DMS153 treated with DMSO at 0.1 percent for 48 hours (cell line): ENCODE measurements around the gene PLPPR3.

Source experiments
- DNase-seq: peaks from one replicate; lab custom pipeline; 2025; ENCODE audit not compliant: unreplicated experiment; lab: John Stamatoyannopoulos, UW

The PLPPR3 gene, protein sequence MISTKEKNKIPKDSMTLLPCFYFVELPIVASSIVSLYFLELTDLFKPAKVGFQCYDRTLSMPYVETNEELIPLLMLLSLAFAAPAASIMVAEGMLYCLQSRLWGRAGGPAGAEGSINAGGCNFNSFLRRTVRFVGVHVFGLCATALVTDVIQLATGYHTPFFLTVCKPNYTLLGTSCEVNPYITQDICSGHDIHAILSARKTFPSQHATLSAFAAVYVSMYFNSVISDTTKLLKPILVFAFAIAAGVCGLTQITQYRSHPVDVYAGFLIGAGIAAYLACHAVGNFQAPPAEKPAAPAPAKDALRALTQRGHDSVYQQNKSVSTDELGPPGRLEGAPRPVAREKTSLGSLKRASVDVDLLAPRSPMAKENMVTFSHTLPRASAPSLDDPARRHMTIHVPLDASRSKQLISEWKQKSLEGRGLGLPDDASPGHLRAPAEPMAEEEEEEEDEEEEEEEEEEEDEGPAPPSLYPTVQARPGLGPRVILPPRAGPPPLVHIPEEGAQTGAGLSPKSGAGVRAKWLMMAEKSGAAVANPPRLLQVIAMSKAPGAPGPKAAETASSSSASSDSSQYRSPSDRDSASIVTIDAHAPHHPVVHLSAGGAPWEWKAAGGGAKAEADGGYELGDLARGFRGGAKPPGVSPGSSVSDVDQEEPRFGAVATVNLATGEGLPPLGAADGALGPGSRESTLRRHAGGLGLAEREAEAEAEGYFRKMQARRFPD

DNA sequence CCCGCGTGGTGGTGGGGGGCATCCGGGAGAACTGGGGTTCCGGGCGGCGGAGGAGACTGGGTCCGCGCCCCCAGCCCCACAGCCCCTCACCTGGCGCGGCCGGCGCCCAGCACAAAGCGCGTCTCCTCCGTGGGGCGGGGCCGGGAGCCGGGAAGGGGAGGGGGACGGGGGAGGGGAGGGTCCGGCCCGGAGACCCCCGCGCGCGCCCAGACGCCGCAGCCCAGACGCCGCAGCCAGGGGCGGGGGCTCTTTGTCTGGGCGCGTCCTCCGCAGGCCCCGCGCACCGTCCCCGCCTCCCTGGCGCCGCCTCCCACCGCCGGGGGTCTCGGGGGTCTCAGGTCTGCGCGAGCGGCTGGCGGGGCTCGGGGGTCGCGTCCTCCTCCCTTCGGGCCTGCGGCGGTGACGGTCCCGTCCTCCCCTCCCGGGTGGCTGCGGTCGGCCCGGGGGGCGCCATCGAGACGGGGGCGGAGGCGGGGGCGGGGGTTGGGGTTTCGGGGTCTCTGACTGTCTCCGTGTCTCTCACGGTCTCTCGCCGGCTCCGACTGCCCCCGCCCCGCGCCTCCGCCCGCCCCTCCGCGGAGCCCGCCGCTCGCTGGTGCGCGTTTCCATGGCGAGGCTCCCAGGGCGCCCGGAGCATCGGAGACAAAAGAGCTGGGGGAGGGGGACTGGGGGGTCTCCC lies at the start of gene PLPPR3:
Gene PLPPR3, minus strand, starts transcription at position 131 of the 679 bp plus-strand sequence. CDS start 396 bp downstream, outside the sequence.
- no peak for DNase-seq

DNA sequence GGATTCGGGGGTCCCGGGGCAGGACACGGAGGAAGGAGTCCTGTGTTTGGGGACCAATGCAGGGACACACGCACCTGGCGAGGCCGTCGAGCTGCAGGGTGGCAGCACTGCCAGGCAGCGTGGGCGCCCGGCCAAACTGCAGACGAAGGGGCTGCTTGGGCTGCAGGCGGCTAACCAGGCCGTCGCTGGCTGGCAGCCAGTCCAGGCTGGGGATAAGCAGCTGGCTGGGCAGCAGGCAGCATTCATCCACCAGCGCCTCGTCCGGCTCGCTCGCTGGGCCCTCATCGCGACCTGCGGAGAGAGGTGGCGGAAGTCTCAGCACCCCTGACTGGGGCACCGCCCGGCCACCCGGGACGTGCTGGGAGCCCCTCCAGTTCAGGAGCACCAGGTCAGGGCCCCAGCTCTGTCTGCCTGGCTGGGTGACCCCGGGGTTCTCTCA lies 49.2 kb upstream of the PLPPR3 start:
- DNase-seq: no peak

DNA sequence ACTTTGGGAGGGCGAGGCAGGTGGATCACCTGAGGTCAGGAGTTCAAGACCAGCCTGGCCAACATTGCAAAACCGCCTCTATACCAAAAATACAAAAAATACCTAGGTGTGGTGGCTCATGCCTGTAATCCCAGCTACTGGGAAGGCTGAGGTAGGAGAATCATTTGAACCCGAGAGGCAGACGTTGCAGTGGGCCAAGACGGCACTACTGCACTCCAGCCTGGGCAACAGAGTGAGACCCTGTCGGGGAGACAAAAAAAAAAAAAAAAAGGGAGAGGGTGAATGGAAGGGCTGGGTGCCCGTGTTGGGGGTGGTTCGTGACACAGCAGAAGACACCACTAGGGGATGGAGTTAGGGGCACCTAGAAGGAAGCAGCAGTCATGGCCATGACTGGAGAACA lies 48.6 kb upstream of the PLPPR3 start:
- DNase-seq: no peak

DNA sequence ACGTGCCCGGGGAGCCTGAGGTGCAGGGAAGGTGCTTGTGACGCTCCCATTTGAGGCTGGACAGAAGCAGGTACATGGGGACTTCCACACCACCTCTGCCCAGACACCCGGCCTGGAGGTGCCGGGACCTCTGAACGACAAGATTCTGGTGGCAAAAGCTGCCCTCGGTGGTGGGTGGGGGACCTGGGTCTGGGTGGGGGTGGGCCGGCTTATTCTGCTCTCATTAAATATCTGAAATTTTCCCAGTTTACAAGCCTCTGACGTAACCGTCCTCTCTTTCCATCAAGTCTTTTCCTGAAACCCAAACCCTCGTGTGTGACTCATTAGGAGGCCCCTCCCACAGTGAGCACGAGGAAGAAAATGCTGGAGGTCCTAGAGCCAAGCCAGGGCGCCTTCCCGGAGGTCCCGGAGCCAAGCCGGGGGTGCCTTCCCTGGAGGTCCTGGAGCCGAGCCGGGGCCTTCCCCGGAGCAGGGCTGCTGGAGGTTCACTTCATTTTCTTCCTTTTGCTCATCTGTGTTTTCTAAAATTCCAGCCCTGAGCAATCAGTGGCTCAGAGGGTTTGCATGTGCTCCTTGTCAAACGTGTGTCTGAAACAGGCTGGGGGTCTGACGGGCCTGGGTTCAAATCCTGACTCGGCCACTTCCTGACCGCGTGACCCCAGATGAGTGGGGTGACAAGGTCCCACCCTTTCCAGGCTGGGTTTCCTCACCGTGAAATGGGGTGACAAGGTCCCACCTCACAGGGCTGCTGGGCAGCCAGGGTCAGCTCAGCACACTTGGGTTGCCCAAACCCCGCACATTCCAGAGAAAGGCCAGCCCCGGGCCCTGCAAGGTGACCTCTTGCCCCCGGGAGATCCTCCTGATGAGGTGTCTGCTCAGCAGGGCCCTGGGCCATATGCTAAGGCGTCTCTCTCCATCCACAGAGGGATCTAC lies 47.8 kb upstream of the PLPPR3 start:
- DNase-seq: no peak

DNA sequence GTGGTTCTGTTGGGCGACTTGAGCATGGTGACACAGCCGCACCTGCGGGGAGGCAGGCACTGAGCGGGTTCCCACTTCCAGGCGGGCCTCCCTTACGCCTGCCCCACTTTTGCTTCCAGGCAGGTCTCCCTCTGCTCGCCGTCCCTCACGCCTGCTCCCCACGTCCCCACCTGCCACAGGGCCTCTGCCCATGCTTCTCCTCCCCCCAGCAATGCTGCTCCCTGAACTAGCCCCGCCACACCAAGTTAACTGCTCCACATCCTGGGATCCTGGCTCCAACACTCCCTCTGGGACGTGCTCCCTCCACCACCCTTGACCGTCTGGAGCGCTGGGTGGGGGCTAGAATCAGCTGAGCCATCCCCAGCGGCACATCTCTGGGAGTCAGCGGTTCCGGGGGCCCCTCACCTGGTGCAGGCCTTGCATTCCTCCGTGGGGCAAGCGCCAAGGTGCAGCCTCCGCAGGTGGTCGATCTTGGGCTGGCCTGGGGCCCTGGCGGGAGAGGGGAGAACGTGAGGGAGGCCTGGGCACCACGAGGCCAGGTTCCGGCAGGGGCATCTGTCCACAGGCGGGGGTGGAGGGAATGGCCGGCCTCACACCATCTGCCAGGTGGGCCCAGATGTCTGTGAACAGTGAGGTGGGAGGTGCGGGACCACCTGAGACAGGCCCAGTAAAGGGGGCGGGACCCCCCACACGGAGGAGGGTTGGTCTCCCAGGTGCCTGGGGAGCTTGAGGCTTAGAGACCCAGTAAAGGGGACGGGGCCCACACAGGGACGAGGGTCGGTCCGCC lies 46.9 kb upstream of the PLPPR3 start:
- no peak for DNase-seq

DNA sequence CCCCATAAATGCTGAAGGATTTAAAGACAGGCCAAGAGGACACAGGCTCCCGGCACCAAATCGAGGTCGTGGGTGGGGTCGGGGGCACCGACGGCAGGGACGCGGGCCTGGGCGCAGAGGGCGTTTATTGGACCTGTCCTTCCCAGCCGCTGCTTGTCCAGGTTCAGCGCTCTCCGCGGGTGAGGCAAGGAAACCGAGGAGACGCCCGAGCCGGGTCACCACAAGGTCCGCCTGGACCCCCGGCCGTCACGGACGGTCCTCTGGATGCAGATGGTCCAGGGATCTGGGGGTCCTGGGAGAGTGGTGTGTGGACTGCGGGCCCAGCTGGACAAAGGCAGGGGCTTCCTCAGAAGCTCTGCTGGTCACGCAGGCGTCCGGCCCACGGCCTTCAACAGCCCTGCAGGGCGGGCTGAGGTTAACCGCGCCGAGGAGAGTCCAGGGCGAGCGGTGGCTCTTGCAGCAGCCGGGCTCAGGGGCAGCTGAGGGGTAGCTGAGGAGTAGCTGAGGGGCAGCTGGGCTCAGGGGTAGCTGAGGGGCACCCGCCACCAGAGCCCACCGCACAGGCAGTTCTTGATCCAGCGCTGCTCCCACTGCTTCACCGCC lies 46.2 kb upstream of the PLPPR3 start:
- no peak for DNase-seq

DNA sequence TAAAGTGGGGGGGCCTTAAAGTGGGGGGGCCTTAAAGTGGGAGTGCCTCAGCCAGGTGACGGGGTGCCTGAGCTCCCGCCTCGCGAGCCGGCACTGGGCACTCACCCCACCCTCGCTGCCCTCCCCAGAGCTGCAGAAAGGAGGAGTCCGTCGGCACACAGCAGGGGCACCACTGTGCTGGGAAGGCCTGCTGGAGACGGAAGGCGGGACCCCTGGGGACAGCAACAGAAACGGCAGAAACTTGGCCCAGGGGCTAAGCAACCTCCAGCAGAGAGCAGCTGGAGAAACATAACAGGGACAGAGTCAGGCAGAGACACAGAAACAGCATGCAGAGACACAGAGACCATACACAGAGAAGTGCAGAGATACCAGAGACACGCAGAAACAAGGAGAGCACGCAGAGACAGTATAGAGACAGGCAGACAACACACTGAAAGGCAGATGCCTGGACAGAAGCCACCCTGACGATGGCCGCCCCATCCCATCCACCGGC lies 45.6 kb upstream of the PLPPR3 start:
- DNase-seq: no peak

DNA sequence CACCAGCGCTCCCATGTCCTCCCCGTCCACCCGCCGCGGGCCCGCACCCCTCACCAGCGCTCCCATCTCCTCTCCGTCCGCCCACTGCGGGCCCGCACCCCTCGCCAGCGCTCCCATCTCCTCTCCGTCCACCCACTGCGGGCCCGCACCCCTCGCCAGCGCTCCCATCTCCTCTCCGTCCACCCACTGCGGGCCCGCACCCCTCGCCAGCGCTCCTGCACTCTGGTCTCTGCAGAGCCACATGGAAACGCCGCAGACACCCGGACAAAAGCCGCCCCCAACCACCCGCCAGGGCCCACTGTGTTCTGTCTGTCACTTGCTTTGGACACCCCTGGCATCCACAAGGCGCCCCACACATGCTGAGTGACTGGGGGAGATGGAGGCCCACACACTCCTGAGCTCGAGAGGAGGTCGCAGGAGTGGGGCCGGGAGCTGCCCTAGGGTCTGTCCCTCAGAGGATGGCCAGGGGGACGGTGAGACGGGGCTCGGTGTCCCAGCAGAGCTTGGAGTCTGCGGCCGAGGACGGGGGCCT lies 45.1 kb upstream of the PLPPR3 start:
- DNase-seq: no peak

DNA sequence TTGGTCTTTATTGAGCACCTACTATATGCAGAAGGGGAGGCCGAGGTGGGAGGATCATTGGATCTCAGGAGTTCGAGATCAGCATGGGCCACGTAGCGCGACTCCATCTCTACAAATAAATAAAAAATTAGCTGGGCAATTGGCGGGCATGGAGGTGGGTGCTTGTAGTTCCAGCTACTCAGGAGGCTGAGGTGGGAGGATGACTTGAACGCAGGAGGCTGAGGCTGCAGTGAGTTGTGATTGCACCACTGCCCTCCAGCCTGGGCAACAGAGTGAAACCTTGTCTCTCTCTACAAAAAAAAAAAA lies 41.5 kb upstream of the PLPPR3 start:
- no peak for DNase-seq

DNA sequence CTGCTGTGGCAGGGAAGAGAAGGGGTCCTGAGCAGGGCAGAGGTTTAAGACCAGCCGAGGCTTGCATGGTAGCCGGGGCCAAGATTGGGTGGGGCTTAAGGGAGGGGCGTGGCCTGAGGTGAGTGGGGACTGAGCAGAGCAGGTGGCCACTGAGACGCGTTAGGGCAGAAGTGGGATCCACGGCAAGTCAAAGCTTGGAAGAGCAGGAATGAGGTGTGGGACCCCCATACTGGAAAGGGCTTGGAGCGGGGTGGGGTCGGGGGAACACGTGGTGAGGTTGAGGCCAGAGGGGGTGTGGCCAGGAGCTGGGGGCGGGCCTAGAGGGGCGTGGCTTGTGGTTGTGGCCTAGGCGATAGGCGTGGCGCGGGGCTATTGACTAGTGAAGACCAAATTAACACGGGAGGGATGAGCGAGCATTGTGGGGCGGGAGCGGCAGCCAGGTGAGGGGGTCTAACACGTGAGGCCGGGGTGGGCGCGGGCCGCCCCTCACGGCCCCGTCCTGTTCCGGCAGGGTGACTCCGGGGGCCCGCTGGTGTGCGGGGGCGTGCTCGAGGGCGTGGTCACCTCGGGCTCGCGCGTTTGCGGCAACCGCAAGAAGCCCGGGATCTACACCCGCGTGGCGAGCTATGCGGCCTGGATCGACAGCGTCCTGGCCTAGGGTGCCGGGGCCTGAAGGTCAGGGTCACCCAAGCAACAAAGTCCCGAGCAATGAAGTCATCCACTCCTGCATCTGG lies 41.0 kb upstream of the PLPPR3 start:
- DNase-seq: no peak

DNA sequence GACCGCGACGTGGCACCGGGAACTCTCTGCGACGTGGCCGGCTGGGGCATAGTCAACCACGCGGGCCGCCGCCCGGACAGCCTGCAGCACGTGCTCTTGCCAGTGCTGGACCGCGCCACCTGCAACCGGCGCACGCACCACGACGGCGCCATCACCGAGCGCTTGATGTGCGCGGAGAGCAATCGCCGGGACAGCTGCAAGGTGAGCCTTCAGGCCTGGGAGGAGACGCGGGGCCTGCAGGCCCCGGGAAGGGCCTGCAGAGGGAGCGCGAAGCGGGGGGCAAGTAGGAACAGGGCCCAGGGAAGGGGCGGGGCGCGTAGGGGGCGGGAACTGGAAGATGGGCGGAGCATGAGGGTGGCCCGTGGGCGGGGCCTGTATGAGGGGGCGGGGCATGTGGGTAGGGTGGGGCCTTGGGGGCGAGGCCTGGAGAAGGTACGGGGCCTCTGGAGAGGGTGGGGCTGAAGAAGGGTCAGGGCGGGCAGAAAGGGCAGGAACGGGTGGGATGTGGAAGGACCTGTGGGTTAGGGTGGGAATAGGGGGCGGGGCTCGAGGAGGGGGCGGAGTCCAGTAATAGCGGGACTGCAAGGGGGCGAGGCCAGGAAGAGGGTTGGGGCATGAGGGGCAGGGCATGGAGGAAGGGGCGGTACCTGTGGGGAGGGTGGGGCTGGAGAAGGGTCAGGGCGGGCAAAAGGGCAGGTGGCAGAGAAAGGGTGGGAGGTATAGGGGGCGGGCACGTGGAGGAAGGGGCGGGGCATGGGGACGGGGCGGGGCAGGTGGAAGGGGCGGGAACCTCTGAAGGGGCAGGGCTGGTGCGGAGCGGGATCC lies 40.2 kb upstream of the PLPPR3 start:
- DNase-seq: peak; percentile 28

DNA sequence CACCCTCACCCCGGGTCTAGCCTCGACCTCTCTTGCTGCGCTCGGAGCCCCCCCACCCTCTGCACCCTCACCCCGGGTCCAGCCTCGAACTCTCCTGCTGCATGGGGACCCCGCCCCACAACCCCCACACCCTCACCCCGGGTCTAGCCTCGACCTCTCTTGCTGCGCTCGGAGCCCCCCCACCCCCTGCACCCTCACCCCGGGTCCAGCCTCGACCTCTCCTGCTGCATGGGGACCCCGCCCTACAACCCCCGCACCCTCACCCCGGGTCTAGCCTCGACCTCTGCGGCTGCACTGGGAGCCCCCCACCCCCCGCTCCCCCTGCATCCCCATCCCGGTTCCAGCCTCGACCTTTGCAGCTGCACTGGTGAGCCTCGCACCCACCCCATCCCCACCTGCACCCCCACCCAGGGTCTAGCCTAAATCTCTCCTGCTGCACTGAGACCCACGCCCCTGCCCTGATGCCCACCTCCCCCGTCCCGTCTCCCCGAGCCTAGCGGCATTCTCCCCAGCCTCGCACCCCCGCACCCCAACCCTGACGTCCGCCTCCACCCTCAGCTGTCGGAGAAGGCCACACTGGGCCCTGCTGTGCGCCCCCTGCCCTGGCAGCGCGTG lies 39.5 kb upstream of the PLPPR3 start:
- no peak for DNase-seq

DNA sequence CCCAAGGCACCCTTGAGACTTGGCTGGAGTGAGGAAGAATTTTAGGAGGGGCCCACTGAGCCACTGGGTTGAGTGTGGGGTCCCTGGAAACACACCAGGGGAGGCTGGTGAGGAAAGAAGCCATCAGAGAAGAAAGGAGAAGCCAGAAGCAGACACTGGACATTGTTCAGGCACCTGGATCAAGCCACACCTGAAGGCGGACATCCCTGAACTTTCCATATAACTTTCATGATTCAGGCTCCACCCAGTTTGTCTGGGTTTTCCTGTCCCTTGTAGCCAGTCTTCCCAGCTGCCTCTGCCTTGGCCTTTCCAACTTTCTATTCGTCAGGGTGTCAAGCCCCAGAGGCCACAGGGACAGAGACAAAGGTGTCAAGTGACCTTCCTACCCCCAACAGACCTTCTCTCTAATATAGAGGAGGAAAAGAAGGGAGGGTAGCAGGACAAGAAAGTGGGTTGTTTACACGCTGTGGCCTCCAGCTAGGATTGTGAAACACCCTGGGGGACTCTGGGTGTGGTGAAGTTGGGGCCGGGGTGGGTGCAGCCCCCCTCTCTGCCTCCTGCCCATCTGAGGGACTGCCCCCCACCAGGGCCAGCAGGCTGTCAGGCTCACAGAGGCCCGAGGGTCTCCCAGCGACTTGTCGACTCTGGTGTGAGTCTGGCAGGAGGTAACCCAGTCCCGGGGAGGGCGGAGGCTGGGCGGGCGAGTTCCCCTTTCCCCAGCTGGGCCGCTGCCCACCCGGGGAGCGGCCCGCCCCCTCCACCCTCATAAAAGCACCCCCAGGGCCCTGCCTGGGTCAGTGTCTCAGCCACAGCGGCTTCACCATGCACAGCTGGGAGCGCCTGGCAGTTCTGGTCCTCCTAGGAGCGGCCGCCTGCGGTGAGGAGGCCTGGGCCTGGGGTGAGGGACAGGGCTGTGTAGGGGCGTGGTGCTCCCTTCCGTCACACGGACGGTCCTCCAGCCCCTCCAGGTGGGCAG lies 37.4 kb upstream of the PLPPR3 start, which contains the start of gene CFD:
Gene CFD, plus strand, starts transcription at position 797 of the 976 bp plus-strand sequence. Its CDS starts 26 bp downstream, at position 823.
- no peak for DNase-seq

DNA sequence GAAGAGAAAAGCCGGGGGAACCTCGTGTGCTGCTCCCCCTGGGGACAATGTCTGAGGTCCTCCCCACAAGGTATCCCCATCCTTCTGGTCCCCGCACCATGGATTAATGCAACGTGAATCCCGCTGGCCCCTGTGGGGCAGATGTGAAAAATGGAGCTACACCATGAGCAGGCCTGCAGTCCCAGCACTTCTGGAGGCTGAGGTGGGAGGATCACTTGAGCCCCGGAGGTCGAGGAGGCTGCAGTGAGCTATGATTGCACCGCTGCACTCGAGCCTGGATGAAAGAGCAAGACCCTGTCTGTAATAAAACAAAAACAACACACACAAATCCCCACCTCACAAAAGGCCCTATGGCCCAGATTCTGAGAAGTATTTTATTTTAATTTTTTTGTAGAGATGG lies 36.5 kb upstream of the PLPPR3 start:
- no peak for DNase-seq

DNA sequence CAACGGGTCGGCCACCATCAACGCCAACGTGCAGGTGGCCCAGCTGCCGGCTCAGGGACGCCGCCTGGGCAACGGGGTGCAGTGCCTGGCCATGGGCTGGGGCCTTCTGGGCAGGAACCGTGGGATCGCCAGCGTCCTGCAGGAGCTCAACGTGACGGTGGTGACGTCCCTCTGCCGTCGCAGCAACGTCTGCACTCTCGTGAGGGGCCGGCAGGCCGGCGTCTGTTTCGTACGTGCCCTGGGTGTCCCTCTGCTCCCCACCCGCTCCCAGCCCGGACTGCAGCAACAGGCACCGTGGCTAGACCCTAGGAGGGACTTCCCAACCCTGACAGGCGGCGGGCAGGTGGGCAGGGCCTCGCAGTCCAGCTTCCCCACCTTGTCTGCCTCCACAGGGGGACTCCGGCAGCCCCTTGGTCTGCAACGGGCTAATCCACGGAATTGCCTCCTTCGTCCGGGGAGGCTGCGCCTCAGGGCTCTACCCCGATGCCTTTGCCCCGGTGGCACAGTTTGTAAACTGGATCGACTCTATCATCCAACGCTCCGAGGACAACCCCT lies 33.9 kb upstream of the PLPPR3 start:
- no peak for DNase-seq

DNA sequence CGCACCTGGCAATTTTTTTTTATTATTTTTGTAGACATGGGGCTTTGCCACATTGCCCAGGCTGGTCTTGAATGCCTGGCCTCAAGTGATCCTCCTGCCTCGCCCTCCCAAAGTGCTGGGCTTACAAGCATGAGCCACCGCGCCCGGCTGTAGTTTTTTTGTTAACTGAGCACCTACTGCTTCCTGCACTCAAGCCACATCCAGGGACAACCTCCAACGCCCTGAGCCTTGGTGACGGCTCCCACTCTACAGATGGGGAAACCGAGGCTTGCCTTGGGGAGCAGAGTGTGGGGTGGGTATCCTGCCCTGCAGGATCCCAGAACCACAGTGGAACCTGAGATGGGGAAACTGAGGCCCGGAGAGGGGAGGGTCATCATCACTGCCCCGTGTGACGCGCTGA lies 33.4 kb upstream of the PLPPR3 start:
- no peak for DNase-seq
